ENCODE results near the gene UGT2B10. TPM values are rescaled to one million over a fixed set of nuclear protein-coding genes. Genes with fewer than 3 reads are reported as not detected.

UGT2B10 gene
- total and polyA plus RNA-seq, 2 of the 13 experiments (the other 11 are each of a cell fraction or from before 2014, with no cell fraction given): 107 to 148 TPM

DNA sequence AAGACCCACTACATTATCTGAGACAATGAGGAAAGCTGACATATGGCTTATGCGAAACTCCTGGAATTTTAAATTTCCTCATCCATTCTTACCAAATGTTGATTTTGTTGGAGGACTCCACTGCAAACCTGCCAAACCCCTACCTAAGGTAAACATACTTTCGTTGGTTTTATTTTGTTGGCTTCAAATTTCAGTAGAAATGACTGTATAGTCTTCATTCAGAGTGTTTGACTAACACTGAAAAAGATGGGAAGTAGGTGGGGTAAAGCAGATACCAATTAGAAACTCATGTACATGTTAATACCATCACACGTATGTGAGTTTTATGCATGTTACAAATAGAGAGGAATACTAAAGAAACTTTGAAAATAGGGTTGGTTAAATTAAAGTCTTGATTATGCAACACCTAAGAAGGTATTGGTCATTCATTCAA, 2.3 kb downstream of the UGT2B10 start (continued):
- TF ChIP-seq FOXA3 (CRISPR knock-in tag; IDR thresholded peaks at IDR 0.05): peak; percentile 87
- TF ChIP-seq NCOA2 (CRISPR knock-in tag; IDR thresholded peaks at IDR 0.05): peak; percentile 85
- TF ChIP-seq, protein P1, sequence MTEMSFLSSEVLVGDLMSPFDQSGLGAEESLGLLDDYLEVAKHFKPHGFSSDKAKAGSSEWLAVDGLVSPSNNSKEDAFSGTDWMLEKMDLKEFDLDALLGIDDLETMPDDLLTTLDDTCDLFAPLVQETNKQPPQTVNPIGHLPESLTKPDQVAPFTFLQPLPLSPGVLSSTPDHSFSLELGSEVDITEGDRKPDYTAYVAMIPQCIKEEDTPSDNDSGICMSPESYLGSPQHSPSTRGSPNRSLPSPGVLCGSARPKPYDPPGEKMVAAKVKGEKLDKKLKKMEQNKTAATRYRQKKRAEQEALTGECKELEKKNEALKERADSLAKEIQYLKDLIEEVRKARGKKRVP (CRISPR knock-in tag; IDR thresholded peaks at IDR 0.05): peak in 1 of 2 experiments; percentile 37; a peak in 1 of 4 replicates

DNA sequence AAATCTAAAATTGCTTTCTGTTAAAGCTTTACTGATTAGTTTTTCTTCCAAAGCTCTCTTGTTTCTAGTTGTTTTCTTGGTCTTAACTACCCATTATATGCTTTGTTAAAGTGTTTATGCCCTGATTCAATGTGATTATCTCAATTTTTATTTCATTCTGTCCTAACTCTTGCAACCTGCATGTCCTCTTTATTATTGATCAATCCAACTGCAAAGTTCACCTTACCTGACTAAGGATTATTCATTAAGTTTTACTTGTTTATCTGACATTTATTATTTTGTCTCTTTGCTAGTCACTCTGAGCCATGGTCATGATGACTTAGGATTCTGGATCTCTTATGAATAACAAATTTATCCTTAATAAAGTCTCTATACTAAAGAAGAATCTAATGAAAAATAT, 15.8 kb downstream of the UGT2B10 start:
- no peaks in the 10 kb centered on the region for H3K4me1 ChIP-seq (ENCODE audit: insufficient read depth, low read length)
- no peaks in the 10 kb centered on the region for H4K20me1 ChIP-seq (ENCODE audit: insufficient read depth, low read length)
- H3K4me2 ChIP-seq (ENCODE audit: low read depth, low read length): no peak overlapping the region
- no peak for ATAC-seq
- FAIRE-seq: no peak
- no peak overlapping the region for H3K9ac ChIP-seq (ENCODE audit: insufficient read depth, low read depth, low read length)
- H3K27ac ChIP-seq (ENCODE audit: extremely low read length, insufficient read depth, low read length): no peak overlapping the region
- BruUV-seq (replicated peaks): no TSS peak
- no peaks in the 10 kb centered on the region for H3K27me3 ChIP-seq (ENCODE audit: control insufficient read depth in 1 of 2, insufficient read depth in 2 of 2, low read length in 2 of 2)
- ChIA-PET POLR2A (no interaction called here), CTCF (ENCODE audit: low intra/inter-chr PET ratio, low total read pairs) (no interaction called here)
- no peak overlapping the region for H2AFZ ChIP-seq (ENCODE audit: low read length)
- DNase-seq (ENCODE audit: low spot score): no peak
- intact Hi-C loops (cut with micrococcal nuclease; ENCODE audit: unreplicated experiment): no loop called here
- H3K79me2 ChIP-seq (ENCODE audit: insufficient read depth, low read length): no peaks in the 10 kb centered on the region
- no peaks in the 10 kb centered on the region for H3K9me3 ChIP-seq (ENCODE audit: low read length)
- no peak overlapping the region for H3K4me3 ChIP-seq (replicated peaks in 1 of 3; ENCODE audit: insufficient read depth in 1 of 3, low read depth in 2 of 3, low read length in 3 of 3)
- in situ Hi-C loops (cut with HindIII; ENCODE audit: extremely low pct_ligation_motif_present, low pct_unique_long_range_greater_than_20kb): no loop called here
- H3K36me3 ChIP-seq (replicated peaks in 1 of 2; ENCODE audit: control insufficient read depth in 1 of 2, insufficient read depth in 2 of 2, low read length in 2 of 2): peaks cover 1 to 6% of the 10 kb centered on the region in 2 experiments; a peak in 4 of 5 replicates
- TF ChIP-seq PHB2 (IDR thresholded peaks at IDR 0.05; ENCODE audit: partially characterized antibody): no peak
- no peak for TF ChIP-seq KDM4B (CRISPR knock-in tag; IDR thresholded peaks at IDR 0.05)
- no peak for TF ChIP-seq ZMYM2 (CRISPR knock-in tag; IDR thresholded peaks at IDR 0.05)
- TF ChIP-seq TBX2 (CRISPR knock-in tag; IDR thresholded peaks at IDR 0.05; ENCODE audit: borderline replicate concordance): no peak
- no peak for TF ChIP-seq ZNF234 (CRISPR knock-in tag; conservative IDR thresholded peaks at IDR 0.05)
- no peak for TF ChIP-seq ZNF468 (CRISPR knock-in tag; IDR thresholded peaks at IDR 0.05)
- TF ChIP-seq, protein P2, sequence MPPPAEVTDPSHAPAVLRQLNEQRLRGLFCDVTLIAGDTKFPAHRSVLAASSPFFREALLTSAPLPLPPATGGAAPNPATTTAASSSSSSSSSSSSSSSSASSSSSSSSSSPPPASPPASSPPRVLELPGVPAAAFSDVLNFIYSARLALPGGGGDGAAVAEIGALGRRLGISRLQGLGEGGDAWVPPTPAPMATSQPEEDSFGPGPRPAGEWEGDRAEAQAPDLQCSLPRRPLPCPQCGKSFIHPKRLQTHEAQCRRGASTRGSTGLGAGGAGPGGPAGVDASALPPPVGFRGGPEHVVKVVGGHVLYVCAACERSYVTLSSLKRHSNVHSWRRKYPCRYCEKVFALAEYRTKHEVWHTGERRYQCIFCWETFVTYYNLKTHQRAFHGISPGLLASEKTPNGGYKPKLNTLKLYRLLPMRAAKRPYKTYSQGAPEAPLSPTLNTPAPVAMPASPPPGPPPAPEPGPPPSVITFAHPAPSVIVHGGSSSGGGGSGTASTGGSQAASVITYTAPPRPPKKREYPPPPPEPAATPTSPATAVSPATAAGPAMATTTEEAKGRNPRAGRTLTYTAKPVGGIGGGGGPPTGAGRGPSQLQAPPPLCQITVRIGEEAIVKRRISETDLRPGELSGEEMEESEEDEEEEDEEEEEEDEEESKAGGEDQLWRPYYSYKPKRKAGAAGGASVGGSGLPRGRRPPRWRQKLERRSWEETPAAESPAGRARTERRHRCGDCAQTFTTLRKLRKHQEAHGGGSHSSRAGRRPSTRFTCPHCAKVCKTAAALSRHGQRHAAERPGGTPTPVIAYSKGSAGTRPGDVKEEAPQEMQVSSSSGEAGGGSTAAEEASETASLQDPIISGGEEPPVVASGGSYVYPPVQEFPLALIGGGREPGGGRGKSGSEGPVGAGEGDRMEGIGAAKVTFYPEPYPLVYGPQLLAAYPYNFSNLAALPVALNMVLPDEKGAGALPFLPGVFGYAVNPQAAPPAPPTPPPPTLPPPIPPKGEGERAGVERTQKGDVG (CRISPR knock-in tag; IDR thresholded peaks at IDR 0.05; ENCODE audit: borderline replicate concordance): no peak
- TF ChIP-seq, protein P3, sequence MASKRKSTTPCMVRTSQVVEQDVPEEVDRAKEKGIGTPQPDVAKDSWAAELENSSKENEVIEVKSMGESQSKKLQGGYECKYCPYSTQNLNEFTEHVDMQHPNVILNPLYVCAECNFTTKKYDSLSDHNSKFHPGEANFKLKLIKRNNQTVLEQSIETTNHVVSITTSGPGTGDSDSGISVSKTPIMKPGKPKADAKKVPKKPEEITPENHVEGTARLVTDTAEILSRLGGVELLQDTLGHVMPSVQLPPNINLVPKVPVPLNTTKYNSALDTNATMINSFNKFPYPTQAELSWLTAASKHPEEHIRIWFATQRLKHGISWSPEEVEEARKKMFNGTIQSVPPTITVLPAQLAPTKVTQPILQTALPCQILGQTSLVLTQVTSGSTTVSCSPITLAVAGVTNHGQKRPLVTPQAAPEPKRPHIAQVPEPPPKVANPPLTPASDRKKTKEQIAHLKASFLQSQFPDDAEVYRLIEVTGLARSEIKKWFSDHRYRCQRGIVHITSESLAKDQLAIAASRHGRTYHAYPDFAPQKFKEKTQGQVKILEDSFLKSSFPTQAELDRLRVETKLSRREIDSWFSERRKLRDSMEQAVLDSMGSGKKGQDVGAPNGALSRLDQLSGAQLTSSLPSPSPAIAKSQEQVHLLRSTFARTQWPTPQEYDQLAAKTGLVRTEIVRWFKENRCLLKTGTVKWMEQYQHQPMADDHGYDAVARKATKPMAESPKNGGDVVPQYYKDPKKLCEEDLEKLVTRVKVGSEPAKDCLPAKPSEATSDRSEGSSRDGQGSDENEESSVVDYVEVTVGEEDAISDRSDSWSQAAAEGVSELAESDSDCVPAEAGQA (IDR thresholded peaks at IDR 0.05; ENCODE audit: low read depth): no peak
- TF ChIP-seq, protein P3 (CRISPR knock-in tag; IDR thresholded peaks at IDR 0.05; ENCODE audit: borderline replicate concordance): no peak
- no peak for TF ChIP-seq ZNF501 (CRISPR knock-in tag; IDR thresholded peaks at IDR 0.05)
- TF ChIP-seq SCMH1 (CRISPR knock-in tag; IDR thresholded peaks at IDR 0.05; ENCODE audit: borderline replicate concordance): no peak
- TF ChIP-seq TBL1XR1 (IDR thresholded peaks at IDR 0.05; ENCODE audit: borderline replicate concordance, low read length, partially characterized antibody): no peak
